Astrocyte of the spinal cord (primary cell): ENCODE results near the gene ATP2A3.

ENCODE experiments used
- DNase-seq: peaks from one replicate; pipeline ENCODE4 v3.0.0; 2011; ENCODE audit warnings: low read depth, low spot score
- H3K4me3 ChIP-seq: 2 replicates; pipeline ENCODE4 v1.5.1; 2011; ENCODE audit warnings: low read depth, mild to moderate bottlenecking, low read length, moderate library complexity
- CTCF ChIP-seq: IDR thresholded peaks from 2 replicates; pipeline ENCODE4 v1.5.1; 2012; ENCODE audit warnings: low read depth, mild to moderate bottlenecking, low read length, inconsistent platforms
- in situ Hi-C: cut with HindIII; loops from 2 replicates; pipeline ENCODE4 v1.10.0; 2017; ENCODE audit warnings: low sequenced_read_pairs

Gene ATP2A3

DNA sequence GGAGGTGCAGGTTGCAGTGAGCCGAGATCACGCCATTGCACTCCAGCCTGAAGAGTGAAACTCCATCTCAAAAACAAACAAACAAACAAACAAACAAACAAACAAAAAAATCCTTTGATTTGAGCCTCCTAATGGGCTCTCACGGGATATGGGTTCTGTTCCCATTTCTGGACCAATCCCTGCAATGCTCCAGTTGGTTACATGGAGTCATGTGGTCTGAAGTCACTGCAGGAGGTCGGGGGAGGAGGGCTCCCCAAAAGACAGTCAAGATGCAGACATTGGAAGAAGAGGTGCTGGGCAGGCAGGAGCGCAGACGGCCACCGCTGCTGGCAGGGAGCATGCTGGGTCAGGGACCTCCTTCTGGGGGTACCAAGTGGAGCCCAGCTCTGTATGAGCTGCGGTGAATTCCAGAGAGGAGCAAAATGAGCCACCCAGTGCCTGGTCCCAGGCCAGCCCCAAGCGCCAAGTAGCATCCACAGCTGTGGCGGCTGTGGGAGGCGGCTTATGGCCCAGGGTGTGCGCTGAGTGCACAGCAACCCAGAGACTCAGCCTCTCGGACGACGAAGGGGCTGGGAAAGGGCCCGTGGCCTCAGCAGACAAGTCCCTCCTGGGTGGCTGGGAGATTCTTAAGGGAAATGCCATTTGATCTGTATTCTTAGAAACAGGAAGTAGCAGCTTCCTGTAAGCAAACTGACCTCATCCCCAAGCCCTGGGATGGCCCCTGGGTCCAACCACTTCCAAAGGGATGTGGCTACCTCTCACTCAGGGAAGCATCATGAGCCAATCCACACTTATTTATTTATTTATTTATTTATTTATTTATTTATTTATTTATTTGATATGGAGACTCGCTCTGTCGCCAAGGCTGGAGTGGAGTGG lies 19.6 kb upstream of the ATP2A3 start:
- in situ Hi-C loops, result no loop called here
- TF ChIP-seq CTCF, result no peak
- H3K4me3 ChIP-seq, result no peak overlapping the region
- DNase-seq, result peak; percentile 37

- DNase-seq, result no peak
- in situ Hi-C loops, result no loop called here
- TF ChIP-seq CTCF, result no peak
- H3K4me3 ChIP-seq, result no peak overlapping the region
These were observed 18.3 kb upstream of the ATP2A3 start for GRCh38 chr17:3982541-3983017.

DNA sequence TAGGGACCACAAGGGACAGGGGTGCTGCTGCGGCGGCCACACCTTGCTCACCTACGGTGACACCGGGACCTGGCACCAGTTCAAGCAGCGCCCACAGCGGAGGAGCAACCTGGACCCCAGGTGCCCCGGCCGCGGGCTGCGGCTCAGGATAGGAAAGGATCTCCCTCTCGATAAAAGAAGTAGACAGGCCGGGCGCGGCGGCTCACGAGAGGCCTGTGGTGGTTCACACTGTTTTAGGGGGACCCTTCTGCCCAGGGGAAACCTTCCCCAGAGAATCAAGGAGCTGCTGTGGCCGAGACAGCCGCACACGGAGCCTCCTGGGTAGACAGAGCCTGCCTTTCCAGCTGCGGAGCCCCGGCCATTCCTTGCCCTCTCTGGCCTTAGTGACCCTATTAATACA lies 17.9 kb upstream of the ATP2A3 start:
- TF ChIP-seq CTCF, result no peak
- DNase-seq, result no peak
- H3K4me3 ChIP-seq, result no peak overlapping the region
- in situ Hi-C loops, result no loop called here

DNA sequence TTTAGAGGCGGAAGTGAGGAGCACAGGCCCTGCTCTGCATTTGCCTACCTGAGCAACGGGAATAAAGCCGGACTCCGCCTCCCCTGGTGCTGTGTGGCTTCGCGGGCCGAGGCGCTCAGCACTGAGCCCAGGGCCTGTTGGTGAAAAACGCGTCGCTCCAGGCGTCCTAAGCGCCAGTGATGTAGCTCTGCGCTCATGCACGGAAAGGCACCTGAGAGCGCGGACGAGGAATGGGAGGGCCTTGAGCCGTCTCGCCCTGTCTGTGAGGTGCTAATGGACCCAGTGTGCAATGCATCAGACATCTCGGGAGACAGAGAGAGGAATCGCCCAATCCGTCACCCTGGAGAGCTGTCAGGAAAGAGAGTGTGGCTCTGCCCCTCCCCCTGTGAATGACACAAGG lies 17.2 kb upstream of the ATP2A3 start:
- in situ Hi-C loops, result no loop called here
- no peak overlapping the region for H3K4me3 ChIP-seq
- TF ChIP-seq CTCF, result no peak
- DNase-seq, result no peak

GRCh38 chr17:3980381-3981014 lies 16.3 kb upstream of the ATP2A3 start:
- no peak overlapping the region for H3K4me3 ChIP-seq
- in situ Hi-C loops, result no loop called here
- no peak for TF ChIP-seq CTCF
- no peak for DNase-seq

GRCh38 chr17:3979290-3979611 lies 15.0 kb upstream of the ATP2A3 start:
- TF ChIP-seq CTCF, result no peak
- DNase-seq, result no peak
- no peak overlapping the region for H3K4me3 ChIP-seq
- in situ Hi-C loops, result no loop called here
